Measurements from ENCODE around the gene SMOC2. TPM values are rescaled to one million over a fixed set of nuclear protein-coding genes. Genes with fewer than 3 reads are reported as not detected.

SMOC2 gene
- total RNA-seq, 4 donors from 2014 or later, result 5.8 to 14.5 (median 9.0) TPM

DNA sequence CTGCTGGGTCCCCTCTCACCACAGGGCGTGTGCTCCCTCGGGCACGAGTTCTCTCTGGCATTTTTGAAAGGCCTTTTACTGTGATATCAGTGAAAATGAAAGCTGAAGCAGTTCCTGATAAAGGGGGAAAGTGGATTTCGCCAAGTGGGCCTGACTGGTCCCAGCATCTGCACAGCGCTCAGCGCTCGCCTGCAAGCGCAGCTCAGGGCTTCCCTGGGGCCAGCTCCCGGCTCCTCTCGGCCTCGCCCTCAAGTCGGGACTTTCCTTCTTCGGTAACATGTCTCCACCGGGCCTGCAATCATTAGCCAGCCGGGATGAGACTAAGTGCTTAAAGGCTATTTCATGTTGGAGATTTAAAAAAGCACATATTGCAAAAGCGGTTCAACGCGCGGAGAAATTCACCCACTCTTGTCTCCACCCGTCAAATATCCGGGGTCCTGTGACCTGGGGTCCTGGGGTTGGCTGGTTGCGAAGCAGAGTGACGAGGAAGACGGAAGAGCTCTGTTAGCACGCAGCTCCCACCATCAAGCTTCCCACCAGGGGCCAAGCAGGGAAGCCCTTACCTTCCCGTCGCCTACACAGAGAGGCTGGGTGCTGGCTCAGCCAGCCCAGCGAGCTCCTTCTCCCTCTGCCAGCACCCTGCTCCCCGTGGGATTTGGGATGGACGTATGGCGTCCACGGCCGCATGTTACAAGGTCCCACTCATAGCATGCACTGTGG, 114.1 kb downstream of the SMOC2 start:
- DNase-seq, result no peak
- Histone ChIP-seq H3K36me3 (no peaks in the 10 kb centered on the region), H3K4me1 (no peaks in the 10 kb centered on the region), H3K4me3 (no peak overlapping the region), H3K27me3 (no peaks in the 10 kb centered on the region), H3K9me3 (no peaks in the 10 kb centered on the region), H3K27ac (no peak overlapping the region)
- 89 to 100% methylated on average over 1 to 33 of the region's 33 CpGs for WGBS, 2 donors (ENCODE audit: low coverage in 1 of 2)
- intact Hi-C loops (cut with DNase I; ENCODE audit: low total_unique reads) (no loop called here), in situ Hi-C loops (cut with MboI; ENCODE audit: low pct_ligation_motif_present in 1 of 4, low pct_unique_long_range_greater_than_20kb in 1 of 4, low sequenced_read_pairs in 3 of 4) (no loop called here)
- TF ChIP-seq, protein P1, sequence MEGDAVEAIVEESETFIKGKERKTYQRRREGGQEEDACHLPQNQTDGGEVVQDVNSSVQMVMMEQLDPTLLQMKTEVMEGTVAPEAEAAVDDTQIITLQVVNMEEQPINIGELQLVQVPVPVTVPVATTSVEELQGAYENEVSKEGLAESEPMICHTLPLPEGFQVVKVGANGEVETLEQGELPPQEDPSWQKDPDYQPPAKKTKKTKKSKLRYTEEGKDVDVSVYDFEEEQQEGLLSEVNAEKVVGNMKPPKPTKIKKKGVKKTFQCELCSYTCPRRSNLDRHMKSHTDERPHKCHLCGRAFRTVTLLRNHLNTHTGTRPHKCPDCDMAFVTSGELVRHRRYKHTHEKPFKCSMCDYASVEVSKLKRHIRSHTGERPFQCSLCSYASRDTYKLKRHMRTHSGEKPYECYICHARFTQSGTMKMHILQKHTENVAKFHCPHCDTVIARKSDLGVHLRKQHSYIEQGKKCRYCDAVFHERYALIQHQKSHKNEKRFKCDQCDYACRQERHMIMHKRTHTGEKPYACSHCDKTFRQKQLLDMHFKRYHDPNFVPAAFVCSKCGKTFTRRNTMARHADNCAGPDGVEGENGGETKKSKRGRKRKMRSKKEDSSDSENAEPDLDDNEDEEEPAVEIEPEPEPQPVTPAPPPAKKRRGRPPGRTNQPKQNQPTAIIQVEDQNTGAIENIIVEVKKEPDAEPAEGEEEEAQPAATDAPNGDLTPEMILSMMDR (IDR thresholded peaks at IDR 0.05), result no peak
- TF ChIP-seq POLR2AphosphoS5 (IDR thresholded peaks at IDR 0.05), result no peak
- no peak for TF ChIP-seq EP300 (IDR thresholded peaks at IDR 0.05; ENCODE audit: low read depth)
- no peak for TF ChIP-seq POLR2A (IDR thresholded peaks at IDR 0.05)

DNA sequence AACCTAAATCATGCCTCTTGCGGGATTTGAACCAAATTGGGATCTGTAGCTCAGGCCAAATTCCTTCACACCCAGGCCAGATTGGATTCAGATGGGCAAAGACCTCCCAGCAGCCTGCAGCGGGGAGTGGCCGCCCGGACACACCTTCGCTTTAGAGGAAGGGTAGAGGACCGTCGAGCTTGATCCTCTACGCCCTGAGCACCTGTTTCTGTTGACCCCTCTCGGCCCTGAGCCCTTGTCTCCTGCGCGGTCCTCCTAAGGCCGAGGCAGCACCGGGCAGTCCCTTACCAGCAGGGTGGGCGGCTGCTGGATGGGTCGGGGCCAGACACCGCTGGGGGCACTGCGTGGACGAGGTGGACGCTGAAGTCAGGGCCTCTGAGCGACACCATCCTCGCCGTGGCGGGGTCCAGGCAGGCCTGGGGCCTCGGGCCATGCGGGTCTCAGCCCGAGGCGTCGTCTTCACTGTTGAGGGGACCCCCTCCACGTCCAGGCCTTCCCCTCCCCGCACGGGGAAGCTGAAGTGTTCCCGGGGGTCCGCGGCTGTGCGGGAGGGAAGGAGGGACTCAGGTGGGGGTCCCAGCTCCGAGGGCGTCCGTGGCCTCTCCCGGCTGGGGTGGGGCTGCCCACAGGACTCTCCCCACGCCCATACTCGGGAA, 114.8 kb downstream of the SMOC2 start:
- H3K9me3 ChIP-seq, result no peaks in the 10 kb centered on the region
- TF ChIP-seq, protein P1 (IDR thresholded peaks at IDR 0.05), result no peak
- TF ChIP-seq POLR2AphosphoS5 (IDR thresholded peaks at IDR 0.05) (no peak), EP300 (IDR thresholded peaks at IDR 0.05; ENCODE audit: low read depth) (no peak), POLR2A (IDR thresholded peaks at IDR 0.05) (no peak)
- H3K4me3 ChIP-seq, result no peak overlapping the region
- H3K27me3 ChIP-seq, result no peaks in the 10 kb centered on the region
- intact Hi-C loops (cut with DNase I; ENCODE audit: low total_unique reads) (no loop called here), in situ Hi-C loops (cut with MboI; ENCODE audit: low pct_ligation_motif_present in 1 of 4, low pct_unique_long_range_greater_than_20kb in 1 of 4, low sequenced_read_pairs in 3 of 4) (no loop called here)
- 87% methylated on average over 31 of the region's 41 CpGs; no CpG with 5 or more reads in 1 of the 2 donors for WGBS, 2 donors (ENCODE audit: low coverage in 1 of 2)
- no peak for DNase-seq
- H3K36me3 ChIP-seq, result no peaks in the 10 kb centered on the region
- H3K27ac ChIP-seq, result no peak overlapping the region
- no peaks in the 10 kb centered on the region for H3K4me1 ChIP-seq

DNA sequence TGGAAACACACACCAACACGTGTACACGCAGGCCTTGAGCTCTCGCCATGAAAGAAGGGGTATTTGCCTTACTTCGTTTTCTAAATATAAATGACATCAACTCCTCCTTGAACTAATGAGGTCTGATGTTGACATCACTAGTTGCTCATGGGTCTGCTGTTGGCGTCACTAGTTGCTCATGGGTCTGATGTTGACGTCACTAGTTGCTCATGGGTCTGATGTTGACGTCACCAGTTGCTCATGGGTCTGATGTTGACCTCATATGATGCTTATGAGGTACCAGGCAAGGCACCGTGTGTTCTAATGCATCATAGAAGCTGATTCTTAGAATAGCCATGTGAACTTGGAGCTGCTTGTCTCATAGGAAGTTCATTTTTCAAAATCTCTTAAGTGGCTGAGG, 116.5 kb downstream of the SMOC2 start:
- WGBS, 2 donors (ENCODE audit: low coverage in 1 of 2), result 87 to 100% methylated on average over 1 to 8 of the region's 8 CpGs
- no peak for DNase-seq
- intact Hi-C loops (cut with DNase I; ENCODE audit: low total_unique reads), result no loop called here
- Histone ChIP-seq H3K36me3 (no peaks in the 10 kb centered on the region), H3K4me3 (no peak overlapping the region), H3K27ac (no peak overlapping the region), H3K4me1 (no peaks in the 10 kb centered on the region), H3K9me3 (no peaks in the 10 kb centered on the region), H3K27me3 (no peaks in the 10 kb centered on the region)
- in situ Hi-C loops (cut with MboI; ENCODE audit: low pct_ligation_motif_present in 1 of 4, low pct_unique_long_range_greater_than_20kb in 1 of 4, low sequenced_read_pairs in 3 of 4), result no loop called here
- TF ChIP-seq POLR2AphosphoS5 (IDR thresholded peaks at IDR 0.05) (no peak), POLR2A (IDR thresholded peaks at IDR 0.05) (no peak), EP300 (IDR thresholded peaks at IDR 0.05; ENCODE audit: low read depth) (no peak)
- TF ChIP-seq, protein P1 (IDR thresholded peaks at IDR 0.05), result no peak

DNA sequence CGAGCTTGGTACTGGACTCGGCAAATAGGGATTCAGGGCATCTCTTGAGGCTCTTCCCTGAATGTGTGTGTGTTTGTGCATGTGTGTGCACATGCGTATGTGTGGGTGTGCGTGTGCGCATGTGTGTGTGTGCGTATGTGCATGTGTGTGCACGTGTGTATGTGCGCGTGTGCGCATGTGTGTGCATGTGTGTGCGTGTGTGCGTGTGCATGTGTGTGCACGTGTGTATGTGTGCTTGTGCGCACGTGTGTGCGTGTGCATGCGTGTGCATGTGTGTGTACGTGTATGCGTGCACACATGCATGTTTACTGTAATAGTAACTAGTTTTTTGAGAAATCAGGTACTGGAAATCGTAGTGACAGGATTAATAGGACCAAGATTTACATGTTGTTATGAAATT, 117.7 kb downstream of the SMOC2 start:
- H3K27me3 ChIP-seq, result no peaks in the 10 kb centered on the region
- intact Hi-C loops (cut with DNase I; ENCODE audit: low total_unique reads) (no loop called here), in situ Hi-C loops (cut with MboI; ENCODE audit: low pct_ligation_motif_present in 1 of 4, low pct_unique_long_range_greater_than_20kb in 1 of 4, low sequenced_read_pairs in 3 of 4) (no loop called here)
- H3K9me3 ChIP-seq, result no peaks in the 10 kb centered on the region
- no peak overlapping the region for H3K27ac ChIP-seq
- DNase-seq, result no peak
- no peaks in the 10 kb centered on the region for H3K4me1 ChIP-seq
- no peaks in the 10 kb centered on the region for H3K36me3 ChIP-seq
- TF ChIP-seq POLR2AphosphoS5 (IDR thresholded peaks at IDR 0.05), result no peak
- TF ChIP-seq, protein P1 (IDR thresholded peaks at IDR 0.05), result no peak
- no peak for TF ChIP-seq POLR2A (IDR thresholded peaks at IDR 0.05)
- no peak for TF ChIP-seq EP300 (IDR thresholded peaks at IDR 0.05; ENCODE audit: low read depth)
- WGBS, 2 donors (ENCODE audit: low coverage in 1 of 2), result 90 to 93% methylated on average over 16 to 20 of the region's 20 CpGs
- H3K4me3 ChIP-seq, result no peak overlapping the region
